ENCODE results near the gene KCNK17.

DNA sequence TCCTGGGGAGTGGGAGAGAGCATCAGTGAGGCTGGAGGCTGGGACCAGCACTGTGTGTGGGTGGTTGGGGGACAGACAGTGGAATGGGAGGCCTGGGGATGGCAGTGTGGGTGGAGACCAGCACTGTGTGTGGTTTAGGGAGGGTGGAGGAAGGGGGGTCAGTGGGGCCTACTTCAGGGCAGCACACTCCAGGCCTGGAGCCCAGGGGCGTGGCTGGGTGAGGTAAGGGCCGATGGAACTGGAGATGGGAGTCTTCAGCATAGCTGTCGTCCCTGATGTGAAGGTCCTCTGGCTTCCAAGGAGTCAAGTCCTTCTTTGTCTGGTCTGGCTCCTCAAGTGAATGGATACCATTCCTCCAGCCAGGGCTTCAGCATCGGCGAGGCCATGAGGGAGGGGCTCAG, 18.6 kb downstream of the KCNK17 start:
- TF ChIP-seq, protein P1, sequence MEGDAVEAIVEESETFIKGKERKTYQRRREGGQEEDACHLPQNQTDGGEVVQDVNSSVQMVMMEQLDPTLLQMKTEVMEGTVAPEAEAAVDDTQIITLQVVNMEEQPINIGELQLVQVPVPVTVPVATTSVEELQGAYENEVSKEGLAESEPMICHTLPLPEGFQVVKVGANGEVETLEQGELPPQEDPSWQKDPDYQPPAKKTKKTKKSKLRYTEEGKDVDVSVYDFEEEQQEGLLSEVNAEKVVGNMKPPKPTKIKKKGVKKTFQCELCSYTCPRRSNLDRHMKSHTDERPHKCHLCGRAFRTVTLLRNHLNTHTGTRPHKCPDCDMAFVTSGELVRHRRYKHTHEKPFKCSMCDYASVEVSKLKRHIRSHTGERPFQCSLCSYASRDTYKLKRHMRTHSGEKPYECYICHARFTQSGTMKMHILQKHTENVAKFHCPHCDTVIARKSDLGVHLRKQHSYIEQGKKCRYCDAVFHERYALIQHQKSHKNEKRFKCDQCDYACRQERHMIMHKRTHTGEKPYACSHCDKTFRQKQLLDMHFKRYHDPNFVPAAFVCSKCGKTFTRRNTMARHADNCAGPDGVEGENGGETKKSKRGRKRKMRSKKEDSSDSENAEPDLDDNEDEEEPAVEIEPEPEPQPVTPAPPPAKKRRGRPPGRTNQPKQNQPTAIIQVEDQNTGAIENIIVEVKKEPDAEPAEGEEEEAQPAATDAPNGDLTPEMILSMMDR (IDR thresholded peaks at IDR 0.05), result no peak
- no peak for TF ChIP-seq POLR2A (IDR thresholded peaks at IDR 0.05)
